Vagina (tissue), 2 donors: ENCODE measurements around the gene CNTNAP5. TPM values are rescaled to one million over a fixed set of nuclear protein-coding genes. Genes with fewer than 3 reads are reported as not detected.

Experiments used
- DNase-seq, 2 donors: peaks; one replicate each; pipeline ENCODE4 v3.0.0-alpha.2; 2017; ENCODE audit errors: extremely low spot score in 2 of 2
- H3K27ac ChIP-seq: fragments of 200-600 bp; sonication (generic); one replicate; pipeline ENCODE4 v1.5.1; 2019
- H3K27me3 ChIP-seq: fragments of 200-600 bp; sonication (generic); one replicate; pipeline ENCODE4 v1.5.1; 2019
- H3K36me3 ChIP-seq, 2 donors: fragments of 200-600 bp; sonication (generic); one replicate each; pipeline ENCODE4 v1.5.1; 2017 to 2019
- H3K4me1 ChIP-seq: fragments of 200-600 bp; sonication (generic); one replicate; pipeline ENCODE4 v1.5.1; 2019
- H3K4me3 ChIP-seq, 2 donors: fragments of 200-600 bp; sonication (generic); 1 replicate in 1 of 2; 2 replicates in 1 of 2; pipeline ENCODE4 v1.5.1; 2016 to 2019
- H3K9me3 ChIP-seq: fragments of 200-600 bp; sonication (generic); one replicate; pipeline ENCODE4 v1.5.1; 2019
- CTCF ChIP-seq, 3 experiments: fragments of 450-650 bp in 2 of 3; fragments of 200-600 bp in 1 of 3; sonication (generic) in 1 of 3; IDR thresholded peaks; one replicate each; pipeline ENCODE4 v1.5.1; 2017 to 2019; ENCODE audit warnings: antibody characterized with exemption in 3 of 3, mild to moderate bottlenecking in 2 of 3, moderate library complexity in 2 of 3
- POLR2A ChIP-seq, 2 donors: fragments of 450-650 bp; IDR thresholded peaks; one replicate each; pipeline ENCODE4 v1.6.1; 2017; ENCODE audit warnings: antibody characterized with exemption in 2 of 2, mild to moderate bottlenecking in 2 of 2, moderate library complexity in 2 of 2
- POLR2AphosphoS5 ChIP-seq, 2 donors: sonication (generic); formaldehyde crosslinking; IDR thresholded peaks; one replicate each; pipeline ENCODE4 v1.9.0; 2017; ENCODE audit warnings: antibody characterized with exemption in 2 of 2, mild to moderate bottlenecking in 2 of 2, low read depth in 1 of 2; ENCODE audit not compliant: insufficient read depth in 1 of 2
- intact Hi-C: fragments of 100-400 bp; cut with DNase I; formaldehyde crosslinking; loops from one replicate; pipeline ENCODE4 v1.15.1; 2023
- total RNA-seq: library from RNA; depleted of rRNA; stranded (reverse); fragments of >200 nt; gene quantifications from one replicate; pipeline ENCODE4 v1.2.3, GENCODE V29; 2016

The CNTNAP5 gene
- total RNA-seq, 1 donor from 2014 or later = not detected

GRCh38 chr2:124559236-124559635 lies 534.1 kb downstream of the CNTNAP5 start:
- DNase-seq = no peak
- H3K4me3 ChIP-seq = no peak overlapping the region
- no peaks in the 10 kb centered on the region for H3K36me3 ChIP-seq
- H3K9me3 ChIP-seq = no peaks in the 10 kb centered on the region
- no peak for TF ChIP-seq POLR2A (IDR thresholded peaks at IDR 0.05)
- no peak for TF ChIP-seq CTCF (IDR thresholded peaks at IDR 0.05)
- TF ChIP-seq POLR2AphosphoS5 (IDR thresholded peaks at IDR 0.05; ENCODE audit: insufficient read depth in 1 of 2, low read depth in 1 of 2) = no peak
- intact Hi-C loops = no loop called here
- no peaks in the 10 kb centered on the region for H3K27me3 ChIP-seq
- no peak overlapping the region for H3K27ac ChIP-seq
- H3K4me1 ChIP-seq = no peaks in the 10 kb centered on the region

DNA sequence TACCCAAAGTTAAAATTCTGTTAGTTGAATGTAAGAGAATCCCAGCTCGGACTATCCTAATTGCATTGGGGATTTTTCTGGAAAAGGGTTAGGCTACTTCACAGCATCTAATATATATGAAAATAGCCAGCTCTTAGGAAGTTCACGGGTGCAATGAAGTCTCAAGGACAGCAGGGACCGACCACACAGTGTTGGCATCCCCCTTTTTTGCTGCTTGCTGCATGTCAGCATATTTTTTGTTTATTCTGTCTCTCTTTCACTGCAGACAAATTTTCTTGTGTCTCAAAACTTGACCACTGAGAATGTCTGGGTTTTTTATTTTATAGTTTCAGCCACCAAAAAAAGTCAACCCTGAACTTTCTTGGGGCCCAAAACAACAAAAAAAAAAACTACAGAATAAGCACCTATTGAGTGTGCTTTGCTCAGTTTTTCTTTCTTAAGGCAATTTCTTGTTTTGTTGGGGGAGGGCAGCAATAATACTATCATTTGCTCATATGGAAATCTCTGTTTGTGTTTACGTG lies 535.6 kb downstream of the CNTNAP5 start:
- no peaks in the 10 kb centered on the region for H3K27me3 ChIP-seq
- H3K27ac ChIP-seq = no peak overlapping the region
- H3K4me1 ChIP-seq = no peaks in the 10 kb centered on the region
- H3K36me3 ChIP-seq = no peaks in the 10 kb centered on the region
- DNase-seq = no peak
- intact Hi-C loops = no loop called here
- TF ChIP-seq POLR2AphosphoS5 (IDR thresholded peaks at IDR 0.05; ENCODE audit: insufficient read depth in 1 of 2, low read depth in 1 of 2) (no peak), POLR2A (IDR thresholded peaks at IDR 0.05) (no peak), CTCF (IDR thresholded peaks at IDR 0.05) (no peak)
- no peaks in the 10 kb centered on the region for H3K9me3 ChIP-seq
- H3K4me3 ChIP-seq = no peak overlapping the region

- intact Hi-C loops = no loop called here
- H3K4me1 ChIP-seq = no peaks in the 10 kb centered on the region
These were observed 536.4 kb downstream of the CNTNAP5 start for GRCh38 chr2:124561486-124561885.

DNA sequence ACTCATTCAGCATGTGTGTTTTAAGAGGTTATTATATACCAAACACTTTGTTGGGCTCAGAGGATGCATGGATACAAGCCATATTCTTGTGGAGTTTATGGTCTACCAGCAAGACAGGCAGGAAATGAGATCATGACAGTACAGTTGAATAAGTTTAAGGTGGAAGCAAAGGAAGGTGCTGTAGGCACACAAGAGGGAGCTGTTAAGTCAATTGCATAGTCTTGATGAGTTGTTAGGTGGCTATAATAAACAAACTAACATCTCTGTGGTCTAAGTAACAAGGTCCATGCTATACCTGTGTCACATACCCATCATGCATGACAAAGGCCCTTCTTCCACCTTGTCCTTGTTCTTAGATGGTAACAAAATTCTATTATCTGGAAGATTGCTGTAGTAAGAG lies 538.3 kb downstream of the CNTNAP5 start:
- no peaks in the 10 kb centered on the region for H3K9me3 ChIP-seq
- intact Hi-C loops = no loop called here
- no peaks in the 10 kb centered on the region for H3K36me3 ChIP-seq
- TF ChIP-seq CTCF (IDR thresholded peaks at IDR 0.05) (no peak), POLR2A (IDR thresholded peaks at IDR 0.05) (no peak), POLR2AphosphoS5 (IDR thresholded peaks at IDR 0.05; ENCODE audit: insufficient read depth in 1 of 2, low read depth in 1 of 2) (no peak)
- no peaks in the 10 kb centered on the region for H3K27me3 ChIP-seq
- no peak overlapping the region for H3K27ac ChIP-seq
- no peak overlapping the region for H3K4me3 ChIP-seq
- no peaks in the 10 kb centered on the region for H3K4me1 ChIP-seq
- no peak for DNase-seq

More at GRCh38 chr2:124561486-124561885, 536.4 kb downstream of the CNTNAP5 start:
- Histone ChIP-seq H3K27me3 (no peaks in the 10 kb centered on the region), H3K27ac (no peak overlapping the region), H3K9me3 (no peaks in the 10 kb centered on the region), H3K4me3 (no peak overlapping the region), H3K36me3 (no peaks in the 10 kb centered on the region)
- no peak for TF ChIP-seq CTCF (IDR thresholded peaks at IDR 0.05)
- TF ChIP-seq POLR2AphosphoS5 (IDR thresholded peaks at IDR 0.05; ENCODE audit: insufficient read depth in 1 of 2, low read depth in 1 of 2) = no peak
- TF ChIP-seq POLR2A (IDR thresholded peaks at IDR 0.05) = no peak
- DNase-seq = no peak

DNA sequence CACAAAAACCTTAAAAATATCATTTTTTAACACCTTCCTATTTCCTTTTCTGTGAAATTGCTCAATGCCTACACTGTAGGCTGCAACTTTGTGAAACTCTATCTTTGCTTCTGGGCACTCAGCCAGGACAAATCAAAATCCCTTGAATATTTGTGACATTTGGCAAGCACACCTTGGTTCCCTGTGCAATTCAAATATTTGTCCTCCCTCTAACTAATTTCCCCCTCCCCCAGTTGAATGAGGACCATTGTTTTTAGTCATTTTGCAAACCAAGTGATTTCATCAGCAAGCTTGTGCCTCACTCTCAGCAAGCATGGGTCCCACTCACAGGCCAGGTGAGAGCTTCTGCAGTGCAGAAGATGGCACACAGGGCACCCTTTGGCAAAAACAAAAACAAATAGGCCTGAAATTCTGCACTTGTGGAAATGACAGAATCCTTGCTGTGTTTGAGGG lies 541.5 kb downstream of the CNTNAP5 start:
- Histone ChIP-seq H3K27me3 (no peaks in the 10 kb centered on the region), H3K4me3 (no peak overlapping the region), H3K27ac (no peak overlapping the region), H3K4me1 (no peaks in the 10 kb centered on the region), H3K36me3 (no peaks in the 10 kb centered on the region), H3K9me3 (no peaks in the 10 kb centered on the region)
- no peak for TF ChIP-seq POLR2AphosphoS5 (IDR thresholded peaks at IDR 0.05; ENCODE audit: insufficient read depth in 1 of 2, low read depth in 1 of 2)
- TF ChIP-seq POLR2A (IDR thresholded peaks at IDR 0.05) = no peak
- TF ChIP-seq CTCF (IDR thresholded peaks at IDR 0.05) = no peak
- intact Hi-C loops = no loop called here
- no peak for DNase-seq
